Activated CD8-positive, alpha-beta memory T cell treated with anti-CD3 and anti-CD28 coated beads for 4 hours (primary cell): ENCODE measurements around the gene BANP.
"Not testable (repeated sequence)": the region's sequence is repeated elsewhere in the genome, so short reads cannot be mapped to it uniquely, and the experiment has no call there.

Experiments
- DNase-seq, 2 donors: peaks; one replicate each; pipeline ENCODE4 v3.0.0-alpha.2; 2020; ENCODE audit warnings: low read depth in 2 of 2

BANP gene

DNA sequence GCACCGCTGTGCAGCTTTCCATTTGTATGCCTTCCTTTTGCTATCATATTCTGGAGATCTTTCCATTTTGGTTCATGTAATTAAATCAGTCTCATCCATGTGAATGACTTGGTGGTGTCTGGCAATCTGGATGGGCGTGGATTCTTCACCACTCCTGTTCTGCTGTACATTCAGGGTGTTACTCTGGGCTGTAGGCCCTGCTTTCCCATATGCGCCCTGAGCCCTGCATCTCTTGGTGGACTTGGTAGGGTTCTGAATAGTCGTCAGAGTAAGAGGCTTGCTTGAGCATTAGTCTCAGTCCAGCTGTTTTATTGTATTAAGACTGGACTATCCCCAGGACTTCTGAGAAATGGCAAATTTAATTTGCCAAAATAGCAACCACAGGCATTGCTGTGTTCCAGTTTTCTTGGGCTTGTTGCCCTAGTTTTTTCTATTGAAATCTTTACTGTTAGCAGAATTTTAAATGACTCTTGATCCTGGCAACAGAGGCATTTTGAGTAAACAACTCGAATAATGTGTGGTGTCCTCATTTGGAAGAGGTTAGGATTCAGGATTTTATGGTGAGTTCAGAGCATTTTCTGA lies 14.9 kb downstream of the BANP start:
- no peak for DNase-seq

DNA sequence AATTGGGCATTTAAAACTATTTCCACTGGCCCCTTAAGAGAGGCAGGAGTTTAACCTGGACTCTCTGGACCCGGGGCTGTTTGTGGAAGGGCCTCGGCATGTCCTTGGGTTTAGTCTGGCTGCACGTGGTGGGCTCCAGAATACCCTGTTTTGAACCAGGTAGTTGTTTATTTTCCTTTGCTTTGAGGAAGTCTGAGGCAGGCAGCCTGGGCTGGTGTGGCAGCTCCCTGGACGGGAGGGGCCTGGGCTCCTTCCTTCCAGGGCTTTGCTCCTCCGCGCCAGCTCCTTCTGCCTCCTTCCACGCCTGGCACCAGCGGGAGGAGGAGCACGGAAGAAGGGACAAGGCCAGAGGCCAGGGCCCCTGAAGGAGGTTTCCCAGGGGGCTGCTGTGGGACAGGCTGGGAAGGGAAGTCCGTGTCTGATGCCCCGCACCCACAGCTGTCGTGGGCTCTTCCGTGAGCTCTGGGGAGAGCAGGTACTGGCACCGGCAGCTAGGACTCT lies 15.5 kb downstream of the BANP start:
- DNase-seq: no peak

DNA sequence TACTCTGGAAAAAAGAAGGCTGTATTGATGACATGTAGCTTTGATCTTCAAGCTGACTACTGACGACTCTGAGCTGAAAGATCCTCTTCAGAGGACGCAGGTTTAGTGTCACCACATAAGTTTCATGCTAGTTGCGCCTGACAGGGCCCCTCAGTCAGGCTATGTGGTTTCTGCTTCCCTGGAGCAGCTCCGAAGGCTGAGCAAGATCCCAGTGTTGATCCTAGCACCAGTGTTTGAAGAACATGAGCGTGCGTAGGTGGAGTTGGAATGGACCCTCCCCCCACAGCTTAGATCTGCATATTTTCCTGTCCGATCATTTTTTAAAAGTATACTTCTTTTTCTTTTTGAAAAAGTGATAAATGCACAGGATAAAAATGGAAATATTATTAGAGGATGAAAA lies 17.3 kb downstream of the BANP start:
- DNase-seq: no peak

DNA sequence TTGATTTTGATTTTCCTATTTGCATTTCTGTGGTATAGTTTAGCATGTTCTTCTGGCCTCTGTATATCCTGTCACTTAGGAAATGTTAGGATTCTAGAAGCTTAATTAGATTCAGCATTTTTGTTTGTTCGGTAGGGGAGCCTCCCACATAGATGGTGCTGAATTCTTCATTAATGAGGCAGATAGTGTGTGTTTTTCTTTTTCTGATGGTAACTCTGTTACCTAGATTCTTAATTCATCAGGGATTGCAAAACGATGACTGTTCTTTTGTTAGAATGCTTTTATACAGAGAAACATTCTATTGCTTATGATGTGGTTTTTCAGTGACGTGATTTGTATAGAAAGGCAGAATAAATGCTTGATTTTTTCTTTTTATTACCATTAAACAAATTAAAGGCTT lies 19.0 kb downstream of the BANP start:
- DNase-seq: no peak

DNA sequence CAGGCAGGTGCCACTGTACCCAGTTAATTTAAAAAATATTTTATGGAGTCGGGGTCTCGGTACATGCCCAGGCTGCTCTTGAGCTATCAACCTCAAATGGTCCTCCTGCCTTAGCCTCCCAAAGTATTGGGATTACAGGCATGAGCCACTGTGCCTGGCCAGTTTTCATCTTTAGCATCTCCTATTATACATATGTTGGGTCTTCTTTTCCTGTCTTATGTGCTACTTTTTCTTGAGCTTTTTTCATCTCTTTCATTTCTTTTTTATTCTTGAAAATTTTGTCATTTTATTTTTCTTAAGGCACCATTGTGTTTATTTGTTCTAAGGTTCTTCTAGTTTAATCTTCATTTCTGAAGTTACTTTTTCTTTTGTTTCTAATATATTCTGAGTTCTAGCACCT lies 20.7 kb downstream of the BANP start:
- DNase-seq: no peak

DNA sequence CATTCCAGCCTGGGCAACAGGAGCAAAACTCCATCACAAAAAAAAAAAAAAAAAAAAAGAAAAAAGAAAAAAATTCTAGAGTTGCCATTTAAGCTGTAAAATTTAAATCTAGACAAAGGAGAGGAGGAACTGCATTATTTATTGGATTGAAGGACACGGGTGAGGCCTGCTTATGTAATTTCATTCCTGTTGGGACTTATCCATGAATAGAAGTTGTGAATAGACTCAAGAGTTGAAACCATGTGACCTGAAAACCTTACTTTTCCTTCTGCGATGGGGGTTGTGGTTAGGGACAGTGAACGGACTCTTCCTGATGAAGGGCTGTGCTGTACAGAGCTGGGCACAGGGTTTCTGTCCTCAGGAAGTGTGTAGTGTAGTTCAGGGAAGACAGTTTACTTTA lies 22.5 kb downstream of the BANP start:
- DNase-seq: no peak

DNA sequence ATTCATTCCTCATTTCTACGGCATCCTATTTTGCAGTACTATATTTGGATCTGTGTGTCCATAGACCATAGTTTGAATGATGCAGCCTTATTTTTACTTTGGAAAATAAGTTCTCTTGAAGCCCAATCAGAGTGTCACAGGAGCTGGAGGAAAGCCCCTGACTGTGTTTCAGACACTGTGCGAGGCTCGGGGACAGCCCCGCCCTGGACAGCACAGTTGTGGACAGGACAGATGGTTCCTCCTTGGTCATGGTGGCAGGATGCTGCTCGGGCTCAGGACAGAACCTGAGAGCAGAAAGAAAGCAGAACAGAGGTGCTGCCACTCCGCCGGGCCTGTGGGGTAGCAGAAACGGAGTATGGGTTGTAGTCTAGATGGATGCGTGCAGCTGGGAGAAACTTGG lies 22.9 kb downstream of the BANP start:
- DNase-seq: no peak

DNA sequence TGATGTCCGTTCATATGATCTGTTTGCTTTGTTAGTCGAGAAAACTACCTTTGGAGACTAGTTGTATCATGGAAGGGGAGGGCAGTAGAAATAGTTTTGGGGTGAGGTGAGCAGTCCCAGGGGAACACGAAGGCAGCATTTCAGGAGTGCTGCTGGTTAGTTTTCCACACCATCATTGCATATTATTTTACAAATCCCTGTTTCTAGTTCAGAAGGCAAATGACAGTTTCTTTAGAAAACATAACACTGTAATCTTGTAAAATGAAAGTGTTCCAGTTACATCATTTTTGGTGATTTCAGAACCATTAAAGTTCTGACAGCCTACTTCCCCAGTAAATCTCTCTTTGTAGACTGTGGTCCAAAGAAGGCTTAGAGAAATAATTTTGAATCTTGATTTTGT lies 25.4 kb downstream of the BANP start:
- DNase-seq: no peak

DNA sequence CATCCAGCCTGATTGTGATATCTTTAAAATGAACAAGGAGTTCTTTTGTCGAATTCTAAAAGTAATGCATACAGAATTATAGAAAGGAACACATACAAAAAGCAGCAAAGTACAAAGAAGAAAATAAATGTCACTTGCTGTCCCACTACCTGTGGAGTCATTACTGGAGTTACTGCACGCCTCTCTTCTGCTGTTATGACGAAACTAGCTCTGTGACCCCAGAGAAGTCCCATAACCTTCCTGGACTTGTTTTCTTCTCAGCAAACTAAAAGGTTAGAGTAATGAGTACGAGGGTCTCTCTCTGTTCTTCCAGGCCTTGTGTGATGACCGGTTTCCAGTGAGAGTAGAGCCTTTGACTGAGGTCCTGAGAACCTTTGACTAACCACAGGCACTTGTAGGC lies 26.9 kb downstream of the BANP start:
- no peak for DNase-seq

DNA sequence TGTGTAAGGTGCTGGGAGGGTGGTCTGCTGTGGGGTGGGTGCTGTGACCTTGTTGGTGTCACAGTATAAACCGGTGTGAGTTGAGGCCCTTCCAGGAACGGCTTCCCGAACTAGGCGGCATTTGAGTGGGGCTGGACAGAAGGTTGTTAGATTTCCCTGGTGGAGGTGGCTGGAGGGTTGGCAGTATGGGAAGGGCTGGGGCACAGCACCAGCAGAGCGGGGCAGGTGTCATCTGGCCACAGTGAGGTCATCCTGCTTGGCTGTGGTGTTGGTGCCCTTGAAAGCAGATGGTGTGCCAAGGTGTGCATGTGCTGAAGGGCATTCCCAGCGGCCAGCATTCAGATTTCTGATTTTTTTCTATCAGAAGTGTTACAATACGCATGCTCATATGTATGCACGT lies 28.1 kb downstream of the BANP start:
- no peak for DNase-seq

DNA sequence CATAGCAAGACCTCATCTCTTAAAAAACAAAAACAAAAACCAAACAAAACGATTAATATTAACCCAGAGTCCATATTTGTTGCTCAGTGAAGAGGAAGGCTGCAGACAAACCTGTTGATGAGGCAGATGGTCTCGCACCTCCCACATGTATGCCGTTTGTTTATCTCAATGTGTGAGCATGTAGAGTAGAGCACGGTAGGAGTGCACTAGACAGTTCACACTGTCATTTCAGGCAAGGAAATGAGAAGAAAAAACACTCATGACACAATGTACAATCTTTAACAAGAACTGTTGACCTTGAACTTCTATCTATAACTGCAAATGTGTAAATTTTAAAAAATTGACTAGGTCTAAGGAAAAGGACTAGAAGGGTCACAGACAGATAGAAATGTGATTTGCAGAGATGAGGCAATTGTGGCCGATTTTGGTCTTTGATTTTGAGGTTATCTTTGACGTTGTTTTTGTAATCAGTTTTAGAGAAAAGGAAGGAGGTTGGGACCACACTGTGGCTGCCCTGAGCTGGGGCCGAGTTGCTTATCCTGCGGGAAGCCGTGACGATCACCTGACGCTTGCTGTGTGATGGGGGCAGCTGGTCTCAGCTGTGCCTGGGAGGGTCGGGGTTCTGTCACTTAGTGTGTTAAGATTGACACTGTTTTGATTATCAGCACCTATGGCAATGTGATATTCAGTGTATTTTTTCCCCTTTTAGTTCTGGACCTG lies 28.8 kb downstream of the BANP start:
- not testable (repeated sequence) for DNase-seq

DNA sequence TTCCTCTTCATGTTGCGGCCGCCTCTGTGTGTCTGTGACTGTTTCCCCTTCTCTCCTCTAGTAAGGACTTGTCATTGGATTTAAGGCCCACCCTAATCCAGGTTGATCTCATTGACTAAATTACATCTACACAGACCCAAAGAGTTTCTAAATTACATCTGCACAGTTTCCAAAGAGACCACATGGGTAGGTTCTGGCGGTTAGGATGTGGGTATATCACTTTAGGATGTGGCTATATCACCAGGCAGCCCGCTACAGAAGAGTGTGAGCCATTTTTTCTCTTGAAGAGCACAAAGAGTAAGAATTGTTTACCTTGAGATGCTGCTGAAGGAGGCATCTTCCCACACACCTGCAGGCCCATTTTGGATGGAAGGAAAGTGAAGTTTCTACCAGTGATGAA lies 30.1 kb downstream of the BANP start:
- not testable (repeated sequence) for DNase-seq

DNA sequence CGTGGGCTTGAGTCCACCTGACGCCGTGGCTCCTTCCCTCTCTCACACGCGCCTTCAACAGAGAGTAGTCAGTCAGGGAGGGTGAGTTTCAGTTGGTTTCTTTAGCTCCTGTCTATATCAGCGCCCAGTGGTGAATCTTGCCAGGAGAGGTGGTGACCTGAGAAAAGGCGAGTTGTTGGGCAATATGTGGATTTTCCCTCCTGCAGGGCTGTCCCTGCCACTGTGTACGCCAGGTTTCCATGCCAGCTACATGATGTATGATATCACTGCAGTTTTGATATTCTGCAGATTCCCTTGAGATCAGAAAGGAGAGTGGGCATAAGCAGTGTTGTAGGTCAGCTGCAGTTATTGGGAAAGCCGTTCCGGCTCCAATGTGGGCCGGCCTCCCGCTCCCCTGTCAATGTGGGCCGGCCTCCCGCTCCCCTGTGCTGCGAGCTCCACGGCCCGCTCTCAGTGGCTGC lies 31.4 kb downstream of the BANP start:
- DNase-seq: no peak

DNA sequence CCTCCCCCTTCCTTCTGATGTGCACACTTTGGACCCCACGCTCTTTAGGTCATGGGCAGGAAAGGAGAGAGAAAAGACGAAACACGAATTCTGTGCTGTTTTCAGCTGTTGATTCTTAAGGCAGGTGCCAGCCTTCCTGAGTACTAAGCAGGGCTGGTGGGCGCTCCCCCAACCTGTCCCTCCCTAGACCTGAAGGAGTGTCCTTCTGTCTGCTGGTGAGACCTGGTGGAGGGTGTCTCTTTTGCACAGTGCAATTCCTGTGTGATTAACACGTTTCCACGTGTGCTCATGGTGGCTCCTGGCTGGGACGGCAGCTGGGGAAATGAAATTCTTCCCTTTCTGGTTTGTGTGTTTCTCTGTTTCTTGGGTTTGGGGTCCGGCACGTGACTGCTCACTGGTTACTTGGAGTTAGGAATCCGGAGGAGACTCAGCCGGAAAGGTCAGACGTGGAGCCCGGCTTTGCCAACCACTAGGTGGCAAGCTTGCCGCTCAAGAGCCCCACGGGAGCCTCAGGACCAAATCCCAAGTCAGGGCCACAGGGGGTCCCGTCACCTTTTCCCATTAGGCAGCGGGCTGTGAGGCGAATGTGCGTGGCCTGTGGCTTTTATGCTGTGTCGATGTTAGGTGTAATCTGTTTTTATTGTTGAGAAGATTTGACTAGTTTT lies 32.0 kb downstream of the BANP start:
- not testable (repeated sequence) for DNase-seq

DNA sequence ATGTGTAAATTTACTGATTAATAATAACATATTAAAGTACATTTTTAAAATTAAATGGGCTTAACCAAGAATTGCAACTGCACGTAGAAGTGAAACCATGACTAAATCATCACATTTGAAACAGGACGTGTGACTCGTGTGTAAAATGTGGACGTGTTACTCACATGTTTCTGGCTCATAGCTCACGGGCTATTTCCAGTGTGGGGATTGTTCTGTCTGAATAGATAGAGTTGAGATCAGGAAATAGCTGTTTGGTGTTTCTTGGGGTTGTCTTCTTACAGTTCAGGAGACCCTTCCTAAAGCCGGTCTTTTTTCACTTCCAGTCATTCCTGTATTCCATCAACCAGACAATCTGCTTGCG lies 32.5 kb downstream of the BANP start:
- not testable (repeated sequence) for DNase-seq

DNA sequence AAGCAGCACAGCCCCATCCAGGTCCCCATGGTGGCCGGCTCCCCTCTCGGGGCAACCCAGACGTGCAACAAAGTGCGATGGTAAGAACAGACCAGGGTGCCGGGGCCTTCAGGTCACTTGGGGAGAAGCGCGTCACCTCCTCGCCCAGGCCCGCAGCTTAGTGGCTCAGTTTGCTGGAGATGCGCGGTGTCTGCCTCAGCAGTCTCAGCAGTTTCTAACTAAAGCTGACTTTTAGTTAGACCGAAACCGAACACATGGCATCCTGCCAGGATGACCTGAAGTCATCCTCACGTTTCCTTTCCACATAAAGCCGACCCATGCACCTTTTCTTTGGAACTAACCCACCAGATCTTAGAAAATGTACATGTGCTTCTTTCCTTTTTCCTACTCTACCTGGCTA lies 32.9 kb downstream of the BANP start:
- DNase-seq: not testable (repeated sequence)

DNA sequence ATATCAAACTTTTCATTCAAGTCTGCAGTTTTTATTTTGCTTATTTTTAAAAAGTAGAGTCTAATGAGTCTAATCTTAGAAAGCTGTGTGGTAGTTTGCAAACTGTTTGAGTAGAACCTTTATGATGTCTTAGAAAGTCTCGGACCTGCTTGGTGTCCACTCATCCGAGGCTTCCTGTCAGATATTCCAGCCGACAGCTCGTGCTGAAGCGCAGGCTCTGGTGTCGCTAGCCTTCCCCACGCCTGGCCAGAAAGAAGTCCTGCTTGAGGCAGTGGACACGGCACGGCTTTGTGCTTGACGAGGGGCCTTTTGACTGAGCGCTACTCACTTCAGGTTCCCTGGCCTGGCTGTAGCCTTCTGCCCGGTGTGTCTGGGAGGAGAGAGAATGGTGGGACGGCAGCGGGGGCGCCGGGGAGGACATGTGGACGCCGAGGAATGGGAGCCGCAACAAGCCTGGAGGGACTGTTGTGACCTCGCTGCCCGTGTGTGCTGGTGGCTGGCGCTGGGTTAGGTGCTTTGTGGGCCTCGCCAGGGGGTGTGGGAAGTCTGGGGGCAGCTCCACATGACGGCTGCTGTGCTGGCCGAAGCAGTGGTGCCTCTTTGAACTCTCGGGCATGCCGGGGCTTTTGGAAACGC lies 33.5 kb downstream of the BANP start:
- DNase-seq: no peak

DNA sequence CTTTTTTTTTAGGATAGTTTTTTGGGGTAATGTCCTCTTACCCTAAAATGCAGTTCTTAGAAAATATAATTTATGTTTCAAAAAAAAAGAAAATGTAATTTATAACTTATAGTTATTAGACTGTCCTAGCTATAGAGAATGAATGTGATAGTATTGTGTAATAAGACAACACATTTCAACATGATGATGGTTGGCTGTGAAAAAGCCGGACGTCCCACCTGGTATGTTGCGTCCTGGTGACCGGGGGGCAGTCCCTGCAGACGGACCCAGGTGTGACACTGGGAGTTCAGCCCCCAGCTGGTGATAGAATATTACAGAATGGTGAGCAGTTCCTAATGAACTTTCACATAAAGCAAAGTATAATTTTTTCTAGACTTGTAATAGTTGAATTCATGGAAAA lies 34.3 kb downstream of the BANP start:
- DNase-seq: not testable (repeated sequence)

DNA sequence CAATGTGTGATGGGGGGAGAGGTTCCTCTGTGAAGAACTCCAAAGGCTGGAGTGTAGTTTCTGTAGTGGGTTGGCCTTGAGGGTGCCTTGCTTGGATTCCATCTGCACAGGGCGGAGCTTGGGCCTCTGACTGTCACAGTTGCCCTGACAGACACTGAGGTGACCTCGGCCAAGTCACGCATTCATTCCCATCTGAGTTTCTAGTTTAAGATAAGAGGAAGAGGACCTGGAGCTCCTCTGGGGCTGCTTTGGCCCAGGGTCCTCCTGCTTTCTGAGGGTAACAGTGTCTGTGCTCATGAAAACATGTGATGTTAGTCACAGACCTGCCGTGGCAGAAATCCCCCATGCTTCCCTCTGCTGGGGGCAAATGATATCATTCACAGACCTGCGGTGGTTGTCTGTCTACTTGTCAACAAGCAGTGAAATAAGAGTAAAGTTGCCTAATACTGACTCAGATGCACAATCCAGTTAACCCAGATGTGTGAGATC lies 35.2 kb downstream of the BANP start:
- DNase-seq: peak; percentile 15 to 44

DNA sequence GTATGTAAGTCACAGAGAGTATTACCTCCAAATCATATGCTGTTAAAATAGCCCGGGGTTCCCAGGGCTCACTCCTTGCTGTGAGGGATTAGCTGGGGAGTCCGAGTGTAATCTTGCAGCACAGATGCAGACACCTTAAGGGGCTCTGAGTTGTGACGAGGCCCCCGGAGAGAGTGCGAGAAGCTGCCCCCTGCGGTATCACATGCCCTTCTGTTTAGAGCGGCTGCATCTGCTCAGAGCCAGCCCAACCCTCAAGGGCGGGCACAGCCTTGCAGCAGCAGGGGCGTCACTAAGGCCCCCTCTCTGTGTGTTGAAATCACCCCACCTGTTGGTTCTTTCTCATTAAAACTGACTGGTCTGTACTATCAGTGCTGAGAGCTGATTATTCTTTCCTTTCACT lies 37.4 kb downstream of the BANP start:
- DNase-seq: not testable (repeated sequence)

DNA sequence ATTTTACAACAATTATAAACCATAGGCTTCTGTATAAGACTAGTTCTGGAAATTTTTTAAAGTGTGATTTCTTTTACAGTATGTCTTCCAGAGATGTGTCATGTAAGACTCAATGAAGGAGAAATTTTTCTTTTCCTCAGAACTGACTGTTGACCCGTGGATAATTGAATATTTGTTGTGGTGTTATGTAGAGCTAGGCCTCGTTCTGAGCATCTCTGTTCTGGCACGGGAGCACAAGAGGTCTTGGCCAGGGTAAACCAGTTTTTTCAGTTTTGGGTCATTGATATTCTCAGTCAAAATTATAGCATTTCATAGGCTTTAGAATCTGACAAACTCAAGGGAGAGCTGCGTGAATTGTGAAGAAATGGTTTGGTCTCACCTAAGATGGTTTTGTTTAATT lies 39.0 kb downstream of the BANP start:
- DNase-seq: not testable (repeated sequence)

DNA sequence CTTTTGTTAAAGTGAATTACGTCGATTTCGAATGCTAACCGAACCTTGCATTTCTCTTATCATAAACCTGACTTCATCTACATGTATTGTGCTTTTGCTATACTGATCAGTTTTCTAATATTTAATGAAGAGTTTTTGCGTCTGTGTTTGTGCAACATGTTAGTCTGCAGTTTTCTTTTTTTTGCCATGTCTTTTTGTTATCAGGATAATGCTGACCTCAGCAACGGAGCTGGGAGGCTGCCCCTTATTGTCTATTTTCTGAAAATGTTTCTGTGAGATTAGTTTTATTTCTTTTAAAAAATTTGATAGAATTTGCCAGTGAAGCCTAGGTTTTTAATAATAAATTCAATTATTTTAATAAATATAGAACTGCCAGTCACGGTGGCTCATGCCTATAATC lies 40.9 kb downstream of the BANP start:
- DNase-seq: not testable (repeated sequence)
